ENCODE measurements around the gene AKR1C2.
A peak's percentile ranks its signal among the peaks of the same experiment; 100 is the strongest.
"Not testable (repeated sequence)": the region's sequence is repeated elsewhere in the genome, so short reads cannot be mapped to it uniquely, and the experiment has no call there.

AKR1C2 gene

GRCh38 chr10:4988000-4988641 lies 15.5 kb downstream of the AKR1C2 start:
- DNase-seq (ENCODE audit: low read depth): not testable (repeated sequence)

DNA sequence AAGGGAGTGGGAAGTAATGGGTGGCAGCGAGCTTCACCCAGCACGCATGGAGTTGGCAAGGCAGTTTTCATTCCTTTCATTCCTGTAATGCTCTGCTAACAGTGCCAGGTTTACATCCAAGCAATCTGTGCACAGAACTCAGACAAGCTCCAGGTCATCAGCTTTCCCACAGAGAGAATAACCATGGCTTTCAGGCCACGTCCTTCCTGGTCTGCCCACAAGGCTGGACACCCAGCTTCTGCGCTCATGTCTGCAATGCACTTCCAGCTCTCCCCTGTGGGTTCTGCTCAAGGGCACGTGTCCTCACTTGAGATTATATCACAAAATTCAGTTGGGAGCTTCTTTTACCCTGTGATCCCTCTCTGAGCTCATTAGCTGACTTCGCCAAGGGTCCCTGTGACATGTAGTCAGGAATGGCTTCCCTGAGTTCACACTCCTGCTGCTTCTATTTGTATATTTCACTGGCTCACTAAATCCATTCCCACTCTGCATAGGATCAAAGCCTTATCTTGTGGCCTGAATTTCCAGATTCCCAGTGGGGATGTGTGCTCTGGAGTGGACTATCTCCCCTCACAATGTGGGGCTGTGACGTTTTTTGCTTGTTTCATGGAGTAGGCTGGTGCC lies 18.6 kb downstream of the AKR1C2 start:
- peak; percentile 63 for DNase-seq (ENCODE audit: low read depth)

- DNase-seq (ENCODE audit: low read depth): no peak
Measured at GRCh38 chr10:4984223-4984622, 19.4 kb downstream of the AKR1C2 start.

DNA sequence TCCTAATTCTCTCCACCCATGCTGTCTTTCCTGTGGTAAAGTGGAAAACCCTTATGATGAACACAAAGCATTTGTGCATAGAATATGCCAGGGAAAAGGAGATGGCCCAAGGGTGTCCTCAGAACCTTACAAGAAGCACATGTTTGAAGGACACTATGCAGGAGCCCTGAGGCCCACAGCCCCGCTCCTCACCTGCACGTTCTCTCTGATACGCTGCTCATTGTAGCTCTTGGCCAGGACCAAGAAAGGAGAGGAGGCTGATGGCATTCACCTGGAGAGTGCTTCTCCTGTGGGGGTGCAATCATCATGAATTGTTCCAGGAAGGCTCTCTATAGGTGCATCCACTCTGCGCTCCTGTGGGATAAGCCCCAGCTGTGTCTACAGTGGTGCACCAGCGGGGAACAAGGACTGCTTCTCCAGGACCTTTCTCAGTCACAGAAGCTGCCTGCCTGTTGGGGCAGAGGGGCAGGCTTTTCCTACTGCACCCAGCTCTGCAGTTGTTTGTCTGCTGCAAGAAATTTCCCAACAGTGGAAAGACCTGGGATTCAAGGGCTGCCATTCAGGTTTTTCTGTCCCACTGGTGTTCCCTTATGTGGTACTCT lies 19.9 kb downstream of the AKR1C2 start:
- DNase-seq (ENCODE audit: low read depth): no peak

DNA sequence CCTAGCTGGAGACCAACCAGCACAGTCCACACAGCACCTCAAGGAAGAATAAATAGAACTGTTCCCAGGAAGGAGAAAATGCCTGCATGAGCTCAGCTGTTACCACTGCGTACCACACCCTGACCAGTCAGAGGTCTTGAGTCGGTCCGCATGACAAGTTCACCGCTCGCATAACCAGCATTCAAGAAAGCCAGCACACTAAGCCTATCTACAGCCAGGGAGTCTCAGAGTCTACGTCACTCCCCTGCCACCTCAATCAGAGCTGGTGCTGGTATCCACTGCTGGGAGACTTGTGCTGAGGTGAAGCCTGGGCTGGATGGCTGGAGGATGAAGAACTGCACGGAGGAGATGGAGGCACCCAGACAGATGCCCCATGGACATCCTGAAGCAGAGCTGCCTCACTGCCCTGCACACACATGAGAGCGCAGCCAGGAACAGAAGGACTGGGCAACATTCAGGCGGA lies 20.9 kb downstream of the AKR1C2 start:
- peak; percentile 9 for DNase-seq (ENCODE audit: low read depth)

GRCh38 chr10:4981722-4982471 lies 21.8 kb downstream of the AKR1C2 start:
- peak; percentile 55 for DNase-seq (ENCODE audit: low read depth)

DNA sequence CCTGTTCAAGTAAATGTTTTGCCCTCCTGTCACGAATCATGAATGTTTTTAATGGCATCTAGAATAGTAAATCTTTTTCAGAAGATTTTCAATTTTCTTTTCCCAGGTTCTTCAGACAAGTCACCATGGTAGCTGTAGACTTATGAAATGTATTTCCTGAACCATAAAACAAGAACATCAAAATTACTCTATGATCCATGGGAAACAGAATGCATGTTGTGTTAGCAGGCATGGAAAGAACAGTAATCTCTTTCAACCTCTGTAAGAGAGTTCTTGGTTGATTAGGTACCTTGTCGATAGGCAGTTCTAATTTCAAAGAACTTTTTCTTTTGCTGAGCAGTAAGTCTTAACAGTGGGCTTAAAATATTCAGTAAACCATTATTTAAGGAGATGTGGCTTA lies 22.9 kb downstream of the AKR1C2 start:
- DNase-seq (ENCODE audit: low read depth): no peak

GRCh38 chr10:4978870-4979269 lies 24.8 kb downstream of the AKR1C2 start:
- no peak for DNase-seq (ENCODE audit: low read depth)

DNA sequence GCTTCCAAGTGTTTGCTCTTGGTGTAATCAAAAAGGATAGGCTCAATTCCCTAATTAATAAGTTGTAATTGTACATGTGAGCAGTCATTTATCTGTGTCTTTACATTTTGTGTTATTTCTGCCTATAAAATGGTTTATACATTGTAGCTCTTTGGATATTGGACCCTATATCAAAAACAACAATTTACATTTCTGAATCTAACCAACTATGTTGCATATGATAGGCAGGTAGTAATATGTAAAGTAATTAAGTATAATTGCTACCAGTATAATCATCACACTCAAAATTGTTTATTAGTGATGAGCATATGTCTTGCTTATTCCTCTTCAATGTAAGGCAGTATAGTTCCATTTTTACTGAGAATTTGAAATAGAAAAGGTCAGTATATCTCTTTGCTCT lies 26.6 kb downstream of the AKR1C2 start:
- no peak for DNase-seq (ENCODE audit: low read depth)

DNA sequence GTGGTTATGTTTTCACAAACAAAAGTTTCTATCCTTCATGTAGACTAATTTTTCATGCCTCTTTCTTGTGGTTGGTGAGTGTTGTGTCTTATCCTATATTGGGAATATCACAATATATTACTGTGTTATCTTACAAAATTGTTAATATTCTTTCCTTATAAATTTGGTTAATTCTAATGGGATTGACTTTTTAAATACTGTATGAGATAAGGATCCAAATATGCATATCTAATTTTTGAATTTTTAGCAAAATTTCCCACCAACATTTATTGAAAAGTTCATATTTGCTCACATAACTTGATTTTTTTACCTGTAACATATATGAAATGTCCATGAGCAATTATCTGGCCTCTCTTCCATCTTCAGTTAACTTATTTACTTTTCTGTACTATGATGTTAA lies 29.3 kb downstream of the AKR1C2 start:
- DNase-seq (ENCODE audit: low read depth): not testable (repeated sequence)

GRCh38 chr10:4973294-4973693 lies 30.4 kb downstream of the AKR1C2 start:
- DNase-seq (ENCODE audit: low read depth): not testable (repeated sequence)

GRCh38 chr10:4972369-4973142 lies 31.1 kb downstream of the AKR1C2 start:
- not testable (repeated sequence) for DNase-seq (ENCODE audit: low read depth)

DNA sequence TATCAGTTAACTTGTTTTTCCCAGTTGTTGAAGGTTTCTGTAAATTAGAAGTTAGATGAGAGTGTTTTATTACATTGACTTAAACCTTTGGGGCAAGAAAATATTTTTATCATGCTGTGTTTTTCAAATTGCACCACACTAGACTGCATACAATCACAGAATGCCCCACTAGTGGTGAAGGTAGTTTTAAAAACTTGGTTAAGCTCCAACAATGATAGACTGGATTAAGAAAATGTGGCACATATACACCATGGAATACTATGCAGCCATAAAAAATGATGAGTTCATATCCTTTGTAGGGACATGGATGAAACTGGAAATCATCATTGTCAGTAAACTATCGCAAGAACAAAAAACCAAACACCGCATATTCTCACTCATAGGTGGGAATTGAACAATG lies 33.3 kb downstream of the AKR1C2 start:
- not testable (repeated sequence) for DNase-seq (ENCODE audit: low read depth)

- DNase-seq (ENCODE audit: low read depth): not testable (repeated sequence)
Measured at GRCh38 chr10:4969289-4969688, 34.4 kb downstream of the AKR1C2 start.

- DNase-seq (ENCODE audit: low read depth): not testable (repeated sequence)
Measured at GRCh38 chr10:4967189-4967588, 36.5 kb downstream of the AKR1C2 start.

DNA sequence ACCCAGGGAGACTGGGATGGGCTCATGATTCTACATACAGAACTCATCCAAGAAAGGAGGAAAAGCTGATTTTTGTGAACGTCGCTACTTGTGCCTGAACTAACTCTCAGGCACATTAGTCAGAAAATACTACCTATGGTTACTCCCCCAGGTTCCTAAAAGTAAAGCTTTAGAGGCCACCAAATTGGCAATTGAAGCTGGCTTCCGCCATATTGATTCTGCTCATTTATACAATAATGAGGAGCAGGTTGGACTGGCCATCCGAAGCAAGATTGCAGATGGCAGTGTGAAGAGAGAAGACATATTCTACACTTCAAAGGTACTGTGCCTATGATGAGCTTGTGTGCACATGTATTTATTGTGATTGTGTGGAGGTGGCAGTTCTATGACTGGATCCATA lies 37.9 kb downstream of the AKR1C2 start:
- not testable (repeated sequence) for DNase-seq (ENCODE audit: low read depth)

GRCh38 chr10:4963815-4964154 lies 39.9 kb downstream of the AKR1C2 start:
- DNase-seq (ENCODE audit: low read depth): not testable (repeated sequence)

DNA sequence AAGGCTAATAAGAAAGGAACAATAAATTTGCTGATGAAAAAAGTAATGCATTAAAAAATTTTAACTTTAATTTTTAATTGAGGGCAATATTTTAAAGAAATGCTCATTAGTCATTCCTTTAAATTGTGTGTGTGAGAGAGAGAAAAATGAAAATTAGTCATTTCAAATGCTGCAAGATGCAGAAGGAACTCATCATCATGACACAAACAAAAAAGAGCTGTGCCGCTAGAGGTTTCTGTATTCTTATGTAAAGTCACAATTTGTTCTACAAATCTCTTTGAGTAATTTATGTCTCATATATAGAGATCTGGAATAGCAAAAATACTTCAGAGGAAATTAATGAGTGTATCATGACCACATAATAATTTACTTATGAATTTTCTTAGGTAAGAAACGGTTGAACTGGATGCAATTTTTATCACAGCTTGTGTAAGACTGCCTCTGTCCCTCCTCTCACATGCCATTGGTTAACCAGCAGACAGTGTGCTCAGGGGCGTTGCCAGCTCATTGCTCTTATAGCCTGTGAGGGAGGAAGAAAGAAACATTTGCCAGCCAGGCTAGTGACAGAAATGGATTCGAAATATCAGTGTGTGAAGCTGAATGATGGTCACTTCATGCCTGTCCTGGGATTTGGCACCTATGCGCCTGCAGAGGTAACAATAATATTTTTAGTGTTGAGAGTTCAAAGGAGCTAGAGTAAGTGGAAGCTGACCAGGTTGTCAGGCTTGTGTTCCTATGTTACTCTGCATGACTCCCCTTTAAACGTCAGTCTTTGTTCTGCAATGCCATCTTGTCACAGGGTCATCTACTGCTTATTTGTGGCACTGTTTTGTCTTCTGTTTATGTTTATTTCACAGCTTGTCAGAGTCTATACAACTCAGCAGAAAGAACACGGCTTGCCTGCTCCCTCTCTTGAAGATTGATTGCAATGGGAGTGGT lies 40.5 kb downstream of the AKR1C2 start, which contains the start of gene AKR1C1:
AKR1C1 (plus strand) TSS at position 540 of the 939 bp plus-strand sequence; CDS start at position 570, 30 bp downstream.
- peak; percentile 17 for DNase-seq (ENCODE audit: low read depth)

DNA sequence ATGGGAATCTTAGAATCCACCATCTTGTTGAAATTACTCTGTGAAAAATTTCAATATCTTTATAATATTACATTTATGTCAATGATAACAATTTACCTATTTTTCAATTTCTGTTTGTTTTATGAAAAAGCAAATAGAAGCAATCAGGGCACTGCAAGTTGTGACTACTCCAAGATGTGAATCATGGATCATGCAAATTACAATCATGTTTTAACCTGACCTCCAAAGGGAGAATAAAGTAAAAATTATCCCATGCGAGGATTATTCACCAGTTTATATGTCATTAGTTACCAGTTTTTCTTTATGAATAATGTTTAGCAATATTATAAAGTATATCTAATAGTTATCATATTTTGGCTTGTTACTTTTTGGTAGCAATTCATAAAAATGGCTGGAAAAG lies 41.3 kb downstream of the AKR1C2 start:
- not testable (repeated sequence) for DNase-seq (ENCODE audit: low read depth)

GRCh38 chr10:4961558-4961957 lies 42.1 kb downstream of the AKR1C2 start:
- DNase-seq (ENCODE audit: low read depth): not testable (repeated sequence)
